GM23248 (cell line): ENCODE data around the gene GAMT. TPM values are rescaled to one million over a fixed set of nuclear protein-coding genes. Genes with fewer than 3 reads are reported as not detected.

Experiments used
- DNase-seq: peaks from one replicate; pipeline ENCODE4 v3.0.0-alpha.2; 2015
- H2AFZ ChIP-seq: fragments of 200-600 bp; sonication (generic); 2 replicates; pipeline ENCODE4 v1.6.1; 2016; ENCODE audit warnings: antibody characterized with exemption
- H3F3A ChIP-seq: fragments of 200-600 bp; sonication (generic); 2 replicates; pipeline ENCODE4 v1.6.1; 2016; ENCODE audit warnings: mild to moderate bottlenecking, antibody characterized with exemption, mixed run types; ENCODE audit not compliant: insufficient read depth
- H3K27ac ChIP-seq: fragments of 200-600 bp; sonication (generic); 2 replicates; pipeline ENCODE4 v1.5.1; 2016; ENCODE audit warnings: mild to moderate bottlenecking
- H3K27me3 ChIP-seq: fragments of 200-600 bp; sonication (generic); replicated peaks from 2 replicates; pipeline ENCODE4 v1.6.1; 2016; ENCODE audit warnings: mild to moderate bottlenecking; ENCODE audit not compliant: insufficient read depth
- H3K36me3 ChIP-seq: fragments of 200-600 bp; sonication (generic); 2 replicates; pipeline ENCODE4 v1.6.1; 2016; ENCODE audit warnings: low read depth, mild to moderate bottlenecking
- H3K4me1 ChIP-seq: fragments of 200-600 bp; sonication (generic); 2 replicates; pipeline ENCODE4 v1.6.1; 2016; ENCODE audit warnings: mild to moderate bottlenecking; ENCODE audit not compliant: insufficient read depth
- H3K4me2 ChIP-seq: fragments of 200-600 bp; sonication (generic); one replicate; pipeline ENCODE4 v1.6.1; 2016; ENCODE audit warnings: mild to moderate bottlenecking; ENCODE audit not compliant: unreplicated experiment
- H3K4me3 ChIP-seq: fragments of 200-600 bp; sonication (generic); 2 replicates; pipeline ENCODE4 v1.5.1; 2016; ENCODE audit warnings: mild to moderate bottlenecking
- H3K79me2 ChIP-seq: fragments of 200-600 bp; sonication (generic); 2 replicates; pipeline ENCODE4 v1.6.1; 2016; ENCODE audit warnings: mild to moderate bottlenecking; ENCODE audit not compliant: insufficient read depth
- H3K9ac ChIP-seq: fragments of 200-600 bp; sonication (generic); 2 replicates; pipeline ENCODE4 v1.6.1; 2016; ENCODE audit warnings: mild to moderate bottlenecking
- H3K9me2 ChIP-seq: fragments of 200-600 bp; sonication (generic); 2 replicates; pipeline ENCODE4 v1.6.1; 2016; ENCODE audit warnings: mixed run types, mild to moderate bottlenecking, moderate library complexity; ENCODE audit not compliant: insufficient read depth
- H3K9me3 ChIP-seq: fragments of 200-600 bp; sonication (generic); one replicate; pipeline ENCODE4 v1.6.1; 2017; ENCODE audit warnings: low read depth
- H4K20me1 ChIP-seq: fragments of 200-600 bp; sonication (generic); 2 replicates; pipeline ENCODE4 v1.6.0; 2016; ENCODE audit not compliant: insufficient read depth
- EZH2 ChIP-seq: fragments of 200-600 bp; sonication (generic); IDR thresholded peaks from 2 replicates; pipeline ENCODE4 v1.6.1; 2018; ENCODE audit warnings: antibody characterized with exemption, mild to moderate bottlenecking; ENCODE audit not compliant: insufficient read depth, poor library complexity, severe bottlenecking
- EZH2phosphoT487 ChIP-seq: fragments of 200-600 bp; sonication (generic); IDR thresholded peaks from 2 replicates; pipeline ENCODE4 v1.6.1; 2018; ENCODE audit warnings: antibody characterized with exemption, moderate library complexity, mild to moderate bottlenecking, low read depth; ENCODE audit not compliant: insufficient read depth
- WGBS, 2 experiments: methylation state at CpG; one replicate each; pipeline ENCODE4 v1.1.6; 2015 to 2017; ENCODE audit warnings: low lambda C conversion rate in 2 of 2, low coverage in 1 of 2; ENCODE audit errors: missing lambda C conversion rate in 2 of 2; 5-methylcytosine and 5-hydroxymethylcytosine counted together
- in situ Hi-C: fragments of 300-500 bp; cut with MboI; formaldehyde crosslinking; loops from 2 replicates; pipeline ENCODE4 v1.15.0; 2020
- polyA plus RNA-seq: library from polyadenylated mRNA; unstranded; fragments of >200 nt; fragmentation: Nextera tagmentation; extraction: Ambion mirVana; gene quantifications from 2 replicates; pipeline ENCODE4 v1.2.1, GENCODE V29; 2016
- total RNA-seq: library from RNA; depleted of rRNA; stranded (reverse); fragments of >200 nt; shearing (Covaris generic); gene quantifications from 2 replicates; pipeline ENCODE4 v1.2.3, GENCODE V29; 2014

GAMT gene
- total and polyA plus RNA-seq, 2 experiments from 2014 or later, result 43.1 to 43.7 TPM

GRCh38 chr19:1365319-1366269 lies 35.7 kb downstream of the GAMT start:
- Histone ChIP-seq H3K27me3 (no peaks in the 10 kb centered on the region), H3F3A (peaks cover 19% of the 10 kb centered on the region), H3K9me2 (no peaks in the 10 kb centered on the region), H4K20me1 (no peaks in the 10 kb centered on the region), H3K9me3 (no peaks in the 10 kb centered on the region), H3K4me1 (peaks cover 17% of the 10 kb centered on the region), H3K36me3 (peaks cover 26% of the 10 kb centered on the region; the same call in 1 of the 2 replicates), H2AFZ (no peak overlapping the region), H3K4me3 (no peak overlapping the region), H3K9ac (no peak overlapping the region), H3K27ac (no peak overlapping the region), H3K79me2 (peaks cover 31% of the 10 kb centered on the region), H3K4me2 (no peak overlapping the region)
- TF ChIP-seq EZH2phosphoT487 (no peak), EZH2 (no peak)
- in situ Hi-C loops, result no loop called here
- WGBS, 2 experiments, result 87 to 90% methylated on average over 37 of the region's 37 CpGs
- DNase-seq, result no peak

- H3K4me2 ChIP-seq, result no peak overlapping the region
- no peak overlapping the region for H3K27ac ChIP-seq
- in situ Hi-C loops, result no loop called here
- H3K4me3 ChIP-seq, result no peak overlapping the region
- peaks cover 22% of the 10 kb centered on the region for H3K4me1 ChIP-seq
- no peak overlapping the region for H3K9ac ChIP-seq
- no peaks in the 10 kb centered on the region for H3K9me2 ChIP-seq
- H3F3A ChIP-seq, result peaks cover 32% of the 10 kb centered on the region
- DNase-seq, result peak; percentile 31
- no peaks in the 10 kb centered on the region for H4K20me1 ChIP-seq
- no peaks in the 10 kb centered on the region for H3K27me3 ChIP-seq
- 82 to 87% methylated on average over 15 of the region's 15 CpGs for WGBS, 2 experiments
- no peak overlapping the region for H2AFZ ChIP-seq
- H3K9me3 ChIP-seq, result no peaks in the 10 kb centered on the region
- no peak for TF ChIP-seq EZH2
- no peak for TF ChIP-seq EZH2phosphoT487
- peaks cover 26% of the 10 kb centered on the region; the same call in 1 of the 2 replicates for H3K36me3 ChIP-seq
- H3K79me2 ChIP-seq, result peaks cover 31% of the 10 kb centered on the region
Observed at GRCh38 chr19:1364070-1364704, 37.2 kb downstream of the GAMT start.

GRCh38 chr19:1363599-1363998 lies 37.7 kb downstream of the GAMT start:
- WGBS, 2 experiments, result 89% methylated on average over 10 of the region's 10 CpGs
- Histone ChIP-seq H3K9me3 (no peaks in the 10 kb centered on the region), H3K27ac (no peak overlapping the region), H3K4me3 (no peak overlapping the region), H3K4me1 (peaks cover 22% of the 10 kb centered on the region), H3K9me2 (no peaks in the 10 kb centered on the region), H3K4me2 (no peak overlapping the region), H3K79me2 (peaks cover 31% of the 10 kb centered on the region), H3K27me3 (no peaks in the 10 kb centered on the region), H3K36me3 (peaks cover 26% of the 10 kb centered on the region; the same call in 1 of the 2 replicates), H3K9ac (no peak overlapping the region), H2AFZ (no peak overlapping the region), H4K20me1 (no peaks in the 10 kb centered on the region), H3F3A (peaks cover 33% of the 10 kb centered on the region)
- DNase-seq, result no peak
- in situ Hi-C loops, result no loop called here
- TF ChIP-seq EZH2phosphoT487 (no peak), EZH2 (no peak)

- in situ Hi-C loops, result no loop called here
Observed at GRCh38 chr19:1362387-1363257, 38.7 kb downstream of the GAMT start.

More at GRCh38 chr19:1362387-1363257, 38.7 kb downstream of the GAMT start:
- peak overlapping the region; percentile 84; the same call in 1 of the 2 replicates for H3K9ac ChIP-seq
- H3K27me3 ChIP-seq, result no peaks in the 10 kb centered on the region
- peak overlapping the region; percentile 85 for H3K4me2 ChIP-seq
- no peak overlapping the region for H2AFZ ChIP-seq
- H3F3A ChIP-seq, result peaks cover 33% of the 10 kb centered on the region
- no peaks in the 10 kb centered on the region for H4K20me1 ChIP-seq
- no peak for DNase-seq
- H3K4me3 ChIP-seq, result peak overlapping the region; percentile 71; the same call in 1 of the 2 replicates
- peak overlapping the region; percentile 97 for H3K27ac ChIP-seq
- peaks cover 22% of the 10 kb centered on the region for H3K4me1 ChIP-seq
- TF ChIP-seq EZH2phosphoT487, result no peak
- no peak for TF ChIP-seq EZH2
- peaks cover 31% of the 10 kb centered on the region for H3K79me2 ChIP-seq
- H3K9me3 ChIP-seq, result no peaks in the 10 kb centered on the region
- 95 to 96% methylated on average over 42 of the region's 42 CpGs for WGBS, 2 experiments
- H3K9me2 ChIP-seq, result no peaks in the 10 kb centered on the region
- H3K36me3 ChIP-seq, result peaks cover 32% of the 10 kb centered on the region; the same call in 1 of the 2 replicates
